Neuronal stem cell (in vitro differentiated cells): ENCODE results near the gene SMIM35.
A peak's percentile ranks its signal among the peaks of the same experiment; 100 is the strongest.

Source experiments
- DNase-seq: peaks from one replicate; pipeline ENCODE4 v3.0.0-alpha.2; 2013; ENCODE audit warnings: low spot score
- H2AFZ ChIP-seq: one replicate; pipeline ENCODE4 v1.6.1; 2013; ENCODE audit warnings: mild to moderate bottlenecking, low read length, inconsistent platforms
- H2AK5ac ChIP-seq: 2 replicates; pipeline ENCODE4 v1.6.1; 2013; ENCODE audit warnings: low read depth, mild to moderate bottlenecking, inconsistent platforms, low read length, moderate library complexity, mixed read lengths
- H2BK120ac ChIP-seq: 2 replicates; pipeline ENCODE4 v1.6.1; 2013; ENCODE audit warnings: low read depth, mild to moderate bottlenecking, inconsistent platforms, low read length, moderate library complexity, mixed read lengths
- H2BK12ac ChIP-seq: one replicate; pipeline ENCODE4 v1.6.1; 2013; ENCODE audit warnings: low read length, inconsistent platforms
- H2BK15ac ChIP-seq: 2 replicates; pipeline ENCODE4 v1.6.1; 2013; ENCODE audit warnings: mild to moderate bottlenecking, low read length, inconsistent platforms, mixed read lengths
- H2BK5ac ChIP-seq: one replicate; pipeline ENCODE4 v1.6.1; 2013; ENCODE audit warnings: inconsistent platforms, mild to moderate bottlenecking, low read length, moderate library complexity
- H3K14ac ChIP-seq: one replicate; pipeline ENCODE4 v1.6.1; 2013; ENCODE audit warnings: low read length, inconsistent platforms
- H3K18ac ChIP-seq: 2 replicates; pipeline ENCODE4 v1.6.1; 2013; ENCODE audit warnings: low read length, inconsistent platforms
- H3K23ac ChIP-seq: 2 replicates; pipeline ENCODE4 v1.6.1; 2013; ENCODE audit warnings: low read depth, mild to moderate bottlenecking, mixed read lengths, low read length, inconsistent platforms; ENCODE audit not compliant: poor library complexity
- H3K27ac ChIP-seq: replicated peaks from 3 replicates; pipeline ENCODE4 v1.5.1; 2013; ENCODE audit warnings: low read length, inconsistent platforms
- H3K27me3 ChIP-seq, 3 experiments: 2 replicates each; pipeline ENCODE4 v1.6.1; 2013; ENCODE audit warnings: low read length in 3 of 3, mild to moderate bottlenecking in 2 of 3, inconsistent platforms in 1 of 3, low read depth in 1 of 3, mixed read lengths in 1 of 3, moderate library complexity in 1 of 3; ENCODE audit not compliant: control insufficient read depth in 3 of 3, insufficient read depth in 3 of 3
- H3K36me3 ChIP-seq, 2 donors: replicated peaks in 1 of 2; 2 replicates each; pipeline ENCODE4 v1.6.1; 2013; ENCODE audit warnings: low read length in 2 of 2; ENCODE audit not compliant: control insufficient read depth in 2 of 2, insufficient read depth in 2 of 2
- H3K4ac ChIP-seq: 2 replicates; pipeline ENCODE4 v1.6.1; 2013; ENCODE audit warnings: inconsistent platforms, mild to moderate bottlenecking, low read length, moderate library complexity
- H3K4me1 ChIP-seq, 2 donors: 1 replicate in 1 of 2; 2 replicates in 1 of 2; pipeline ENCODE4 v1.6.1; 2013; ENCODE audit warnings: low read length in 2 of 2, low read depth in 1 of 2; ENCODE audit not compliant: control insufficient read depth in 2 of 2, insufficient read depth in 1 of 2
- H3K4me2 ChIP-seq: one replicate; pipeline ENCODE4 v1.6.1; 2013; ENCODE audit warnings: mild to moderate bottlenecking, low read length, inconsistent platforms; ENCODE audit not compliant: insufficient read depth, poor library complexity, severe bottlenecking
- H3K4me3 ChIP-seq, 2 donors: 2 replicates each; pipeline ENCODE4 v1.5.1; 2013; ENCODE audit warnings: low read length in 2 of 2, mild to moderate bottlenecking in 2 of 2, inconsistent platforms in 1 of 2, moderate library complexity in 1 of 2
- H3K79me1 ChIP-seq: one replicate; pipeline ENCODE4 v1.6.1; 2013; ENCODE audit warnings: low read depth, mild to moderate bottlenecking, inconsistent platforms, low read length, moderate library complexity
- H3K9ac ChIP-seq: one replicate; pipeline ENCODE4 v1.6.1; 2013; ENCODE audit warnings: mild to moderate bottlenecking, low read depth, low read length, inconsistent platforms; ENCODE audit not compliant: poor library complexity
- H3K9me3 ChIP-seq, 2 donors: replicated peaks in 1 of 2; 2 replicates each; pipeline versions ENCODE3 to v1.6.1; 2013; ENCODE audit warnings: low read length in 2 of 2, mild to moderate bottlenecking in 2 of 2, inconsistent platforms in 1 of 2, low read depth in 1 of 2, mixed read lengths in 1 of 2, moderate library complexity in 1 of 2; ENCODE audit not compliant: control insufficient read depth in 2 of 2, insufficient read depth in 1 of 2
- H4K8ac ChIP-seq: one replicate; pipeline ENCODE4 v1.6.1; 2013; ENCODE audit warnings: low read depth, mild to moderate bottlenecking, inconsistent platforms, low read length, moderate library complexity
- H4K91ac ChIP-seq: one replicate; pipeline ENCODE4 v1.6.1; 2013; ENCODE audit warnings: low read length, low read depth, mild to moderate bottlenecking, inconsistent platforms; ENCODE audit not compliant: poor library complexity
- WGBS, 2 donors: extraction: QIAGEN DNeasy Blood & Tissue Kit; methylation state at CpG; one replicate each; pipeline ENCODE4 v1.1.7; 2013; ENCODE audit warnings: missing lambda C conversion rate in 2 of 2, mixed read lengths in 1 of 2; ENCODE audit not compliant: insufficient read length in 2 of 2, insufficient replicate concordance in 1 of 2; ENCODE audit errors: extremely low coverage in 2 of 2; 5-methylcytosine and 5-hydroxymethylcytosine counted together

SMIM35 gene

GRCh38 chr11:117997823-117998579 is 88.8 kb downstream of the SMIM35 start:
- Histone ChIP-seq H2BK5ac (no peak overlapping the region), H4K91ac (no peak overlapping the region), H3K79me1 (no peaks in the 10 kb centered on the region), H3K27me3 (peaks cover 0 to 11% (median 0%) of the 10 kb centered on the region in 3 experiments), H2BK120ac (no peak overlapping the region), H3K4me3 (no peak overlapping the region), H2AK5ac (no peak overlapping the region), H2BK15ac (no peak overlapping the region), H3K36me3 (no peaks in the 10 kb centered on the region), H3K9ac (no peak overlapping the region), H3K4me2 (no peak overlapping the region), H3K4me1 (peaks cover 0 to 9% of the 10 kb centered on the region in 2 donors), H3K9me3 (no peaks in the 10 kb centered on the region), H2BK12ac (no peak overlapping the region), H3K23ac (no peak overlapping the region), H2AFZ (no peak overlapping the region), H4K8ac (no peak overlapping the region), H3K14ac (no peak overlapping the region), H3K4ac (no peak overlapping the region), H3K27ac (no peak overlapping the region), H3K18ac (no peak overlapping the region)
- DNase-seq, result no peak
- no CpG with 5 or more reads among the region's 9 CpGs for WGBS, 2 donors

- DNase-seq, result no peak
- no peak overlapping the region for H2BK5ac ChIP-seq
- H2BK12ac ChIP-seq, result no peak overlapping the region
- H3K27me3 ChIP-seq, result peaks cover 0 to 12% (median 0%) of the 10 kb centered on the region in 3 experiments
- no peaks in the 10 kb centered on the region for H3K9me3 ChIP-seq
- no peak overlapping the region for H4K8ac ChIP-seq
- H2BK120ac ChIP-seq, result no peak overlapping the region
- H3K27ac ChIP-seq, result no peak overlapping the region
- H2AFZ ChIP-seq, result no peak overlapping the region
- H3K79me1 ChIP-seq, result no peaks in the 10 kb centered on the region
- no peak overlapping the region for H3K18ac ChIP-seq
- H3K4me2 ChIP-seq, result no peak overlapping the region
- no peaks in the 10 kb centered on the region for H3K36me3 ChIP-seq
- no peak overlapping the region for H2BK15ac ChIP-seq
- H3K9ac ChIP-seq, result no peak overlapping the region
- WGBS, 2 donors, result 100% methylated on average over 1 of the region's 2 CpGs; no CpG with 5 or more reads in 1 of the 2 donors
- H3K4me3 ChIP-seq, result no peak overlapping the region
- H3K14ac ChIP-seq, result no peak overlapping the region
- no peak overlapping the region for H4K91ac ChIP-seq
- H3K23ac ChIP-seq, result no peak overlapping the region
- H3K4me1 ChIP-seq, result peaks cover 0 to 5% of the 10 kb centered on the region in 2 donors
- H3K4ac ChIP-seq, result no peak overlapping the region
- H2AK5ac ChIP-seq, result no peak overlapping the region
These were observed 89.4 kb downstream of the SMIM35 start for GRCh38 chr11:117997406-117997805.

- H2BK5ac ChIP-seq, result no peak overlapping the region
- H4K8ac ChIP-seq, result no peak overlapping the region
- H3K79me1 ChIP-seq, result no peaks in the 10 kb centered on the region
- peak overlapping the region; percentile 24 for H3K18ac ChIP-seq
- no peak overlapping the region for H2AFZ ChIP-seq
- no peak overlapping the region for H3K4me3 ChIP-seq
- WGBS, 2 donors, result no CpG with 5 or more reads among the region's 4 CpGs
- no peak overlapping the region for H2AK5ac ChIP-seq
- H2BK12ac ChIP-seq, result no peak overlapping the region
- H3K36me3 ChIP-seq, result no peaks in the 10 kb centered on the region
- H2BK120ac ChIP-seq, result no peak overlapping the region
- H3K4me1 ChIP-seq, result peaks cover 0 to 3% of the 10 kb centered on the region in 2 donors
- peaks cover 0 to 12% (median 0%) of the 10 kb centered on the region in 3 experiments for H3K27me3 ChIP-seq
- no peak overlapping the region for H3K23ac ChIP-seq
- no peak overlapping the region for H3K4me2 ChIP-seq
- H3K9me3 ChIP-seq, result no peaks in the 10 kb centered on the region
- no peak overlapping the region for H4K91ac ChIP-seq
- no peak for DNase-seq
- H3K27ac ChIP-seq, result no peak overlapping the region
- no peak overlapping the region for H2BK15ac ChIP-seq
- no peak overlapping the region for H3K14ac ChIP-seq
- H3K9ac ChIP-seq, result no peak overlapping the region
- H3K4ac ChIP-seq, result no peak overlapping the region
These were observed 90.7 kb downstream of the SMIM35 start for GRCh38 chr11:117996058-117996457.

- WGBS, 2 donors, result no CpG with 5 or more reads among the region's 11 CpGs
- Histone ChIP-seq H2BK15ac (no peak overlapping the region), H2BK5ac (no peak overlapping the region), H2AFZ (no peak overlapping the region), H3K23ac (no peak overlapping the region), H3K4ac (no peak overlapping the region), H2BK120ac (no peak overlapping the region), H2AK5ac (no peak overlapping the region), H3K4me3 (no peak overlapping the region), H3K4me2 (no peak overlapping the region), H4K8ac (no peak overlapping the region), H3K4me1 (peaks cover 0 to 3% of the 10 kb centered on the region in 2 donors), H3K18ac (no peak overlapping the region), H3K9ac (no peak overlapping the region), H2BK12ac (no peak overlapping the region), H3K36me3 (no peaks in the 10 kb centered on the region), H3K27ac (no peak overlapping the region), H3K27me3 (peaks cover 0 to 12% (median 0%) of the 10 kb centered on the region in 3 experiments), H3K14ac (no peak overlapping the region), H3K9me3 (no peaks in the 10 kb centered on the region), H3K79me1 (no peaks in the 10 kb centered on the region), H4K91ac (no peak overlapping the region)
- no peak for DNase-seq
These were observed 91.3 kb downstream of the SMIM35 start for GRCh38 chr11:117995472-117995871.
